HG02588 (cell line): ENCODE data around the gene LTA.
"Not testable (repeated sequence)": the region's sequence is repeated elsewhere in the genome, so short reads cannot be mapped to it uniquely, and the experiment has no call there.

Experiments
- ATAC-seq: cut with Tn5 transposase; IDR thresholded peaks from one replicate; pipeline ENCODE4 v1.9.1; 2021; ENCODE audit warnings: mild to moderate bottlenecking, moderate library complexity; ENCODE audit not compliant: unreplicated experiment

Gene LTA

DNA sequence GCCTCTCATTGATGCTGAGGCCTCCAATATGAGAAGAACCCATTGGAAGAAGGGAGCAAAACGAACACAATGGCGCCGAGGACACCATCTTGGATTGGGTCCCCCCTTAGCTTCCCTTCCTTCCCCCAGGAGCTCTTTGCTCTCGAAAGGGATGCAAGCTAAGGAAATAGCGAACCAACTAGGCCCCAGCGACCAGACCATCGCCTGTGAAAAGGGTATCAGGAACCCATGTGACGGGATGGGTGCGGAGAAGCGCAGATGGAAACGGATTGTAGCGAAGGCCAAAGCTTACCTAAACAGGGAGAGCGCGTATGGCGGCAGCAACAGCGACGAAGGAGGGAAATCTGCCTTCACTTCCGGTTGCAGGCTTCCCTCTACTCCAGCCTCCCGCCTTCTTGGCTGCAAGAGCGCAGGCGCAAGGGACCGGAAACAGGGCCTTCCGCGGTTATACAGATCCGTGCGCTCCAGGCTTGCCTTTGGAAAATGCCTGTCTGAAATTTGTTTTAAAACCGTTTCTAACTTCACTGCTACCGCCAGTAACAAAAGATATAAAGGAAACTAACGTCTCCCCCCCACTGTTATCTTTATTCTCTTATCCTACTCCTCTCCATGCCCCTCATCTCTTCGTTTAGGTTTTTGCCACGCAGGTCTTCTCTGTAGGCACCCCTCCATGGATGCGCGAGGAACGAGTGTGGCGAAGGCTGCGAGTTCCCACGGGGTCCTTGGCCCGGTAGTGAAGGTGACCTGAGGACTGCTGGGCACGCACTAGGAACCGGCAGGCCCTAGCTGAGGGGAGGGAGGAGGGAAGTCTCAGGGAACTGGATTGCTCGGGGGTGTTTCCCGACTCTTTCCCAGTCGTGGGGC lies 30.2 kb upstream of the LTA start, which contains the start of gene DDX39B:
TSS of gene DDX39B (minus strand) at position 346 of the 864 bp plus-strand sequence. CDS start 1,471 bp downstream, outside the sequence.
- peak; percentile 65 for ATAC-seq

DNA sequence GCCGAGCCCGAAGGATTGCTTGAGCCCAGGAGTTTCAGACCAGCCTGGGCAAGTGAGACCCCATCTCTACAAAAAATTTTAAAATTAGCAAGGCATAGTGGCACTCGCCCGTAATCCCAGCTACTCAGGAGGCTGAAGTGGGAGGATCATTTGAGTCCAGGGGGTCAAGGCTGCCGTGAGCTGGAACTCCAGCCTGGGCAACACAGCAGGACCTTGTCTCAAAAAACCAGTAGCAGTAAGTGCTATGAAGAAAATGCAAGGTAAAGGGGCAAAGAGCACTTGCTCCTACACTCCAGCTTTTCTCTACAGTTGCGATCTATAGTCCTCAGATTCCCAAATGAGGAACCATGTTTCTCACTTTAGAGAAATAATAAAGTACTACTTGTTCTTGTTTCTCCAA lies 28.4 kb upstream of the LTA start:
- ATAC-seq, result no peak

DNA sequence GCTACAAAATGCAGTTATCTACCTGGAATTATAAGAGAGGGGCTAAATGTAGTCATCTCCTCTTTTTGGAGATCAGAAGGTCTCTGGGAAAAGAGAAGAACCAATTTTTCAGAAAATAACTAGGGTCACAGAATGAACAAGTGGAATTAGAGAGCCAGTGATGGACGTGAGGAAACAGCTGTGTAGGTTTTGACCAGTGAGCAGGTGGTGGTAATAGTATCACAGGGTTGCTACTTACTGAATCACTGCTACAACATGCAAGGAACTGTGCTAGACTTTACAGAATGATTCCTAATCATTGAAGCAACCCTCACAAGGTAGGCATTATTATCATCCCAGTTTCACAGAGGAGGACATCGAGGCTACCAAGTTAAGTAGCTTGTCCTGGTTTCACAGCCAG lies 27.4 kb upstream of the LTA start:
- ATAC-seq, result no peak

DNA sequence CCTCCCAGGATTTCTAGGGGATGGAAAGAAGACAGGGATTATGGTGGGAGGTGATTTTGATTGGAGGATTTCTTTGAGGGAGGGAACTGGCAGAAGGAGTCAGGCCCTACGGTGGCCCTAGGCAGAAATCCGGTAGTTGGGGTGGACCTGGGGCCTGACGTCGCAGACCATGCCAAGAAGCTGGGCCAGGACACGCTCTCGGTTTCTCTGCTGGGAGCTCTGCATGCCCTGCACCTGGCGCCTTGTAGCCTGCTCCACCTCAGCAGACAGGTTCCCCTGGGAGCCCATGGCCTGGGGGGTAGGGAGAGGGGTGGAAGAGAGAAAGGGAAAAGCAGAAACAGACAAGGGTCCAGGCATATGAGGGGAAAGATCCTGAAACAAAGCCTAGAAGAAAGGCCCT lies 26.8 kb upstream of the LTA start:
- no peak for ATAC-seq

DNA sequence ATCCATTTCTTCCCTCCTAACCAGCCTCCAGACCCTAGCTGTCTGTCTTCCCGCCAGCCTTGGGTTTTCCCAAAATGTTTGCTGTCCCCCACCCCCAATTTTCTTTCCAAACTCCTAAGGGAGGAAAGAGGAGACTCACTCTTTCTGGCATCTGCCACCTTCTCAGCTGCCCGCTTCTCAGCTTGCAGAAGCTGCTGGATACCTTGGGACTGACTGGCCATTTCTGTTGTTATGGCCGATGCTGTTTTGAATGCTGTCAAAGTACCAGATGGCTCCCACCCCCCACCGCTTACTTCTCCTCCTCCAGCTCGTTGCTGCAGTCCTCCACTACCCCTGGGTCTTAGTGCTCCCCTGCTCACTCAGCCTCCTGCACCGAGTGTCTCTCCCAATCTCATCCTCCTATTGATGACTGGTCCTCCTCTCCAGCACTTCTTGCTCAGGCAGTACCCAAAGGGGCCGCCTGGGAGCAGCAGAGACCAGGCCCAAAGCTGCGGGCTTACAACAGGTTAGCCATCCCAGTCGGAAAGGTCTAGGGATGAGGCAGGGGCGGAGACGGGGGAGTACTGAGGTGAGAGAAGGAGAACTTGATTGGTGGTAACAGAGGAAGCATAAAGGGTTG lies 25.6 kb upstream of the LTA start, which contains the start of gene ATP6V1G2:
TSS of gene ATP6V1G2 (minus strand) at position 270 of the 619 bp plus-strand sequence. CDS start at position 221, 49 bp downstream.
- peak; percentile 44 for ATAC-seq

DNA sequence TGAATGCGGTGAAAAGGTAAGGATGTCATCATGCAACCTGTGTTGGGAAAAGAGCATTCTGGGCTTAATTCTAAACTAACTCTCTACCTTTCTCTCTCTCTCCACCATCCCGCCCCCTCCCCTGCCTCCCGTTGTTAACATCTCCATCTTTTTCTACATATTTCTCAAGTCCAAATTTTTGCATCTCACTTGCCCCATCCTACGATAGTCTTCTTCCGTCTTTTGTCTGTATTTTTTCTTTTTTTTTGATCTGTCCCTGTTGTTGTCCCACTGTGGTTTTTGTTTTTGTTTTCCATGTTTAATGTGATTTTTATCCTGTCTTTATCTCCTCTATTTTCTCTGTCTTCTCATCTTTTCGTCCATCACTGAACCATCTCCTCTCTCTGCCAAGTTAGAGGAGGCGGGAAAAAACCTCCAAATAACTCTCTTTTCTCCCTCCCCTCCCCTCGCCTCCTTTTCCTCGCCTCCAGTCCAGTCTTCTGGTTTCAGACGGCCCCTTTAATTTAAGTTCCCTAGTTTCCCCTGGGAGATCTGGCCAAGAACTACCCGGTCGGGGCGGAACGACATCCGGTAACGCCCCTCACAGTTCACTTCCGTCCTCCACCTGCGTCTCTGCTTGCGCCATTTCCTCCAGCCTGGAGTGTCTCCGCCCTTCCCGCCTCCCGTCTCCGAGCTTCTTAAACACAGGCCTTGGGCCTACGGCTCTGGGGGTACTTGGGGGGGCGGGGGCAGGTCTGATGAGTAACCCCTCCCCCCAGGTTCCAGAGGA lies 24.9 kb upstream of the LTA start, which contains the start of gene NFKBIL1:
TSS of gene NFKBIL1 (plus strand) at position 651 of the 769 bp plus-strand sequence. CDS start at position 738, 87 bp downstream.
- ATAC-seq, result peak; percentile 66

DNA sequence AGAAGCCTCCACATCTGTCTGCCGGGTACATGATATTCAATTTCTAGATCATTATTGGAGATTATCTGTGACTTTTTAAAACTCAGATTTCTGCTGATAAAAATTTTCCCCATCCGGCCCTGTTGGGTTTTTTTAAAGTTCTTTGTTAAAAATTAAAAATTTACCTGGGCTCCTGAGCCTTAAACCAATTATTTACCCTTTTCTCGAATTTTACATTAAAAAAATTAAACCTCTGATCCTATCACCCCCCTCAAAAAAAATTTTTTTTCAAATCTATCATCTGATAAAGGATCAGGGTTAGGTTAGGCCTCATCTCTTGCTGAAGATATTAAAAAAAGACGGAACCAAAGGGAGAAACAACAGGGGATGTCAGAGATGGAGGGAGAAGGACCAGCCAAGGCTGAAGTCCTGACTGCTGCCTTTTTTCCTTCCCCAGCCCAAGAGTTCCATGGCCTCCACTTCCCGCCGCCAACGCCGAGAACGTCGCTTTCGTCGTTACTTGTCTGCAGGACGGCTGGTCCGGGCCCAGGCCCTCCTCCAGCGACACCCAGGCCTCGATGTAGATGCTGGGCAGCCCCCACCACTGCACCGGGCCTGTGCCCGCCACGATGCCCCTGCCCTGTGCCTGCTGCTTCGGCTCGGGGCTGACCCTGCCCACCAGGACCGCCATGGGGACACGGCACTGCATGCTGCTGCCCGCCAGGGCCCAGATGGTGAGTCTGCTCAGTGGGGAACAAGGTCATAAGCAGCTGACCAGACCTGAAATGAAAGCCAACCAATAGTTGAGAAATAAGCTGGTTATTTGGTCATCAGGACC lies 24.2 kb upstream of the LTA start:
- ATAC-seq, result no peak

DNA sequence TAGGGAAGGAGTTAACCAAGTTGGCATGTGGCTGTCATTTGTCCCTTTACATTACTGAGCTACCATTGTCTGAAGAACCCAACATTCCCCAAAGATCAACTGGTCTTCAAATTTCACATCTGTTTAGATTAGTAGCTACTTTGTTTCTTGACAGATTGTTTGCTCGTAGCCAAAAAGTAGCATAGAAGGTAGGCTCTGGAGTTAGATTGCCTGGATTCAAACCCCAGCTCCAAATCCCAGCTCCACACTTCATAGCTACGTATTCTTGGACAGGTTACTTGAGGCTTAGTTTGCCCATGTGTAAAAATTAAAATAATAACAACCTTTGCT lies 23.6 kb upstream of the LTA start:
- no peak for ATAC-seq

DNA sequence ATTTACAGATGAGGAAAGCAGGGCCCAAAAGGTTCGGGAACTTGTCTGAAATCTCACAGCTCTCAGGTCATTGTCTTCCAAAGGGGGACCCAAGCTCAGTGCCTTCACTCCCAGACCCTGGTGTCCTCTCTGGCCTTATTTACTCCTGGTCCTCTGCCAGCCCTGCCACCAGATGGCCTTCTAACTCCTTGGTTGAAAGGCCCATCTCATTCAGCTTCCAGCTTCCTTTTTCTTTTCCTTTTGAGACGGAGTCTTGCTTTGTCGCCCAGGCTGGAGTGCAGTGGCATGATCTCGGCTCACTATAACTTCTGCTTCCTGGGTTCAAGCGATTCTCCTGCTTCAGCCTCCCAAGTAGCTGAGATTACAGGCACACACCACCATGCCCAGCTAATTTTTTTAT lies 20.7 kb upstream of the LTA start:
- not testable (repeated sequence) for ATAC-seq

DNA sequence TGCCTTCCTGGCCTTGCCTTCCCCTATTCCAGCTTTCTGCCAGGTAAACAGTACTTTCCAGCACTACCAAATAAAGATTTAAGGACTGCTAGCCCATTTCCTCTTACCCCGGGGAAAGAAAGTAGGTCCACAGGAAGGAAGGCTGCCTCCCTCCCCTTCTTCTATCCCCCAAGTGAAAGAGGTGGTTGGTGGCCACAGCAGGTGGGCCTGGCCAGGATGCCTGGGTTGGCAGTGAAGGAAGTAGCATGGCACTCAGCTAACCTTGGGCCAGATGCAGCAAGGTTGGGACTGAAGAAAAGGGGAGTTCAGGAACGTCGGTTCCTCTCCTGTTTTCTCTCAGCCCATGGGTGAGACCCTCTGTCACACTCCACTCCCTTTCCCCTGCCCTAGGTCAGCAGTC lies 15.8 kb upstream of the LTA start:
- no peak for ATAC-seq

DNA sequence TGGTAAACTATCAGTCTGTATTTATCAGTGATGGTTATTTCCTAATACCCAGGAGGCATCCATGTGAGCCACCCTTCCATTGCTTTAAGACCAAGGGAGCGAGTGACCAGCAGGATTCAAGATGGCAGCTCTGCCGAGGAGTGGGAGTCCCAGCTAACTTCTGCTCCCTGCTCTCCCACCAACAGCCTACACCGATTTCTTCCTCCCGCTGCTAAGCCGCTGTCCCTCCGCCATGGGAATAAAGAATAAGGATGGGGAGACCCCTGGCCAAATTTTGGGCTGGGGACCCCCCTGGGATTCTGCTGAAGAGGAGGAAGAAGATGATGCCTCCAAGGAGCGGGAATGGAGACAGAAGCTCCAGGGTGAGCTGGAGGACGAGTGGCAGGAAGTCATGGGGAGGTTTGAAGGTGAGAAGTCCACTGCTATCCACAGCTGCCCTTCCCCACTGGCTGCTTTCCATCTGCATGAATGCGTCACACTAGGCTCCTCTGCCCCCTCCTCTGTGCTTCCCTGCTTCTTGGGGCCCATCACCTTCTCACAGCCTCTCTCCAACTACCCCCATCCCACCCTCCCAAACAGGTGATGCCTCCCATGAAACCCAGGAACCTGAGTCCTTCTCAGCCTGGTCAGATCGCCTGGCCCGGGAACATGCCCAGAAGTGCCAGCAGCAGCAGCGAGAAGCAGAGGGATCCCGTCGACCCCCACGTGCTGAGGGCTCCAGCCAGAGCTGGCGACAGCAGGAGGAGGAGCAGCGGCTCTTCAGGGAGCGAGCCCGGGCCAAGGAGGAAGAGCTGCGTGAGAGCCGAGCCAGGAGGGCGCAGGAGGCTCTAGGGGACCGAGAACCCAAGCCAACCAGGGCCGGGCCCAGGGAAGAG lies 14.4 kb upstream of the LTA start:
- ATAC-seq, result no peak

DNA sequence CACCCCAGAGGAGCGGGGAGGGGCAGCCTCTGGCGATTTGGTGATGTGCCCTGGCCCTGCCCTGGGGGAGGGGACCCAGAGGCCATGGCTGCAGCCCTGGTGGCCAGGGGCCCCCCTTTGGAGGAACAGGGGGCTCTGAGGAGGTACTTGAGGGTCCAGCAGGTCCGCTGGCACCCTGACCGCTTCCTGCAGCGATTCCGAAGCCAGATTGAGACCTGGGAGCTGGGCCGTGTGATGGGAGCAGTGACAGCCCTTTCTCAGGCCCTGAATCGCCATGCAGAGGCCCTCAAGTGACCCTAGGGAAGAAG lies 13.8 kb upstream of the LTA start:
- ATAC-seq, result no peak

DNA sequence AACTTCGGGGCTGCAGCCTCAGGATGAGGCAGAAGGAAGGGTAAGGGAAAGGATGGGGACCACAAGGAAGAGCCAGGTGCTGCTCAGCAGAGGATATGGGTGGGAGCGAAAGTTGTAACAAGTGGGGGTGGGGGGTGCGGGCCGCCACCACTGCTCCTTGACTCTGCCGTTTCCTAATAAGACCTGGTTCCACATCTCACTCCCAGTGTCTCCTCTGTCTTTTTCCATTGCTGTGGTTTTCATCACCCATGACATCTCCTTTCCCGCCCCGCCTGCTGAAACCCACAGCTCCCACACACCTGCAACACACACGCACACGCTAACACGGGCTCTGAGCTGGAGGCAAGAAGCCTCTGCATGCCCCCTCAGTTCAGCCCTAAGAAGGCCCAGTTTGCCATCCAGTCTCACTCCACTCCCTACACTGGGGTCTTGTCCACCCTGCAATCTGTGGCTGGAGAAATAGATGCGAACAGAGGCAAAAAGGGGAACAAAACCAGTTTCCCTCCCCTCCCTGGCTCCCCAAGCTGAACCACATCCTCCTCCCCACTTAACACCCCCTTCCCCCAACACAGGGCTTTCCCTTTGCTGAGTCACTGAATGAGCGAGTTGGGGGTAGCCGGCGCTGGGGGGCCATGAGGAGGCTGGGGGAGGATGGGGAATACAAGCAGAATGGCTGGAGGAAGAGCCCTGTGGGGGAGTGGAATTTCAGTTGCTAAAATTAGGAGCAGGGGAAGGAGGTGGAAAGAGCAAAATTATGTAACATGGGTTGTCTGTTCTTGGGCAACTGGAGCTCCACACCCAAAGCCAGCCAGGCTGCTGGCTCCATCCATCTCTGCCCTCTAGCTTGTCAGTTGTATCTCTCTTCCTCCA lies 13.2 kb upstream of the LTA start:
- ATAC-seq, result no peak

DNA sequence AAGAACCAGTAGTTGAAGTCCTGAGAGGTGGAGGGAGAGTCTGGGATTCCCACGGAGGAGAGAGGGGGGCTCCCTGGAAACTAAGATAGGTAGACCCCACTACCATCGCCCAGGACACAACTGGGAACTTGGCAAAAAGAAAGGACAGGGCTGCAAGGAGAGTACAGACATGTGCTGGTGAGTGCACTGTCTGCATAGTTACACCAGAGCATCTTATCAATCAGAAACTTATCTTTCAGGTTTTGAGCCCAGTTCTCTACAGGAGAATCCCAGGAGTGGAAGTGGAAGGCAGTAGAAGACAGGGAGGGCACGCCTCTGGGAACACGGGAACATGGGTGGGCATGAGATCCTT lies 12.5 kb upstream of the LTA start:
- no peak for ATAC-seq

DNA sequence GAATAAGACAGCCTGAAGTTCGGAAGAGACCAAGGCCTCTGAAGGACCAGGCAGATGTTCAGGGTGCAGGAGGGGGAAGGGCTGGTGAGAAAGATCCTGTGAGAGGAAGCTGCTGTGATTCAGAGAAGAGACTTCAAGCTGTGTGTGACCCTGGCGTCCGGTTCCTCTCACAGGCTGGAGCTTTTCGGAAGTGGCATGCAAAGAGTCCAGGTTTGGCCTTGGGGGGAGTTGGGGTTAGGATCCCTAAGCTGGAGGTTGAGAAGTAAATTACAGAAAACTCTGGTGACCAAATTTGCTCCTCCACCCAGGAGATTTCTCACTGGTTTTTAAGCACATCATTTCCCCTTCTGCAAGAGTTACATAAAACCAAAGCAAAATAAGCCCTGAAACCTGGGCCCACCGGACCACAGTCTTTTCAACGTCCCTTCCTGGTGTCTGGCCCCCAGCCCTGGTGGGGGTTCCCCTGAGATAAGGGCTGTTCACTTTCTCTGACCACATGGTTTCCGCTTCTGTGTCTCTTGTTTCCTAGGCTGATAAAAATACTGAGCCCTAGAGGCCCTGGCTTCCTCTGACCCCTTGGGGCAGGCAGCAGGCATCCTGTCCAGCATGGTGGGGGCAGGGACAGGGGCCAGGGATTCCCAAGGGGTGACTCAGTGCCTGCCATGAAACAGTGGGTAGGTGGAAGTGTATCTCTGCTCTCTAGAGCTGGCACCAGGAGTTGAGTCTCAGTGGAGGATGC lies 12.0 kb upstream of the LTA start:
- no peak for ATAC-seq

DNA sequence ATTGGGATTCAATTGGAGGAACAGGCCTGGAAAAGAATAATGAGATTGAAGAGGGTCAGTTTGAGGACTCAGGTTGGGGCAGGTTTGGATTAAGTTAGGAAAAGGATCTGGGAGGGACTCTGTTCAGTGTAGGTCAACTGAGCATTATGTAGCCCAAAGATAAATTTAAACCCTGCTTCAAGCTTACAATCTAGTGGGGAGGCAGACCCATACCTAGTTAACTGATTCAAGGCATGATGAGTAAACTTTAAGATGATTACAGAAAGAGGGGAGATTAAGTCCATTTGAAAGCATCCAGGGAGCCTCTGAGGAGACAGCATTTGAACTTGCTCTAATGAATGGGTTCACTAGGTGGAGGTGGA lies 11.4 kb upstream of the LTA start:
- no peak for ATAC-seq

DNA sequence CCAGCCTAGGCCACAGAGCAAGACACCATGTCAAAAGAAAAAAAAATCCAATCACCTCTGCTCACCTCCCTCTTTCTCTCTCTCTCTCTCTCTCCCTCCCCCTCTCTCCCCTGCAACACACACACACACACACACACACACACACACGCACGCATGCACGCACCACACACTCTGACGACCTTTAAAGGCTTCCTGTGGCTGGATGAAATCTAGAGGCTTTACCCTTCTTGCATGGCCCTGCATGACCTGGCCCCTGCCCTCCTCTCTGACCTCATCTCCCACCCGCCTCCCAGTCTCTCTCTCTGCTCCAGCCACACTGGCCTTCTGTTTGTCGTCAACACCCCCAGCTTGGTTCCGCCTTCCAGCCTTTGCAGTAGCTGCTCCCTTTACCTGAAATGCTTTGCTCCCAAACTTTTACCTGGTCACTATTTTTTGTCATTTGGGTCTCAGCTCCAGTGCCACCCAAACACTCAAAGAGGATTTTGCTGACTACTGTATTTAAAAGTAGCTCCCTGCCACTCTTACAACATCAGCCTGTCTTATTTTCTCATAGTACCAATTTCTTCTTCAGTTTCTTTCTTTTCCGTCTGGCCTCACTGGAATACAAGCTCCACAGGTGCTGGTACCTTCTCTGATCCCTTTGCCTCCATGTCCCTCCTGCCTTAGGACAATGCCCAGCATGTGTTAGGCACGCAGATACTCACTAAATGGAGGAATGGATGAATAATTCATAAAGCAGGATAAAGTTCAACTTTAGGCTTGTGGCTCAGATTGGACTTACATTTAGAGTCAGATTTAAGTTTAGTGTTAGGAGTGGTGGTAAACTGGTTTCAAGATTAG lies 4.3 kb upstream of the LTA start:
- ATAC-seq, result no peak
